Frontal cortex (tissue), 4 donors: ENCODE data around the gene IL13RA1. TPM values are rescaled to one million over a fixed set of nuclear protein-coding genes. Genes with fewer than 3 reads are reported as not detected.
"Not testable (repeated sequence)": the region's sequence is repeated elsewhere in the genome, so short reads cannot be mapped to it uniquely, and the experiment has no call there.

Experiments
- DNase-seq, 2 donors: peaks; one replicate each; pipeline ENCODE4 v3.0.0; 2012; ENCODE audit warnings: low spot score in 2 of 2
- FAIRE-seq: peaks from 2 replicates; lab custom pipeline; 2012; peaks lifted over from hg19 to GRCh38; lab: Jason Lieb, UNC
- total RNA-seq: library from RNA; depleted of rRNA; stranded (reverse); fragments of >200 nt; gene quantifications from one replicate; pipeline ENCODE4 v1.2.3, GENCODE V29; 2014
- donor health status: control.
- donor health status: control.
- donor health status: control.

IL13RA1 gene
- total RNA-seq, result 2.9 TPM

- peak; percentile 52 for DNase-seq
- FAIRE-seq, result no peak
Observed at GRCh38 chrX:118726887-118727685, at the start of gene IL13RA1. IL13RA1 (plus strand) TSS chrX:118727606; CDS start chrX:118727639, 33 bp downstream.

- DNase-seq, result no peak
- FAIRE-seq, result no peak
Observed at GRCh38 chrX:118679290-118679689, 48.1 kb upstream of the IL13RA1 start.

GRCh38 chrX:118682258-118683014, 45.0 kb upstream of the IL13RA1 start:
- FAIRE-seq (no peak), DNase-seq (no peak)

GRCh38 chrX:118685393-118685792, 42.0 kb upstream of the IL13RA1 start:
- DNase-seq (no peak), FAIRE-seq (no peak)

DNA sequence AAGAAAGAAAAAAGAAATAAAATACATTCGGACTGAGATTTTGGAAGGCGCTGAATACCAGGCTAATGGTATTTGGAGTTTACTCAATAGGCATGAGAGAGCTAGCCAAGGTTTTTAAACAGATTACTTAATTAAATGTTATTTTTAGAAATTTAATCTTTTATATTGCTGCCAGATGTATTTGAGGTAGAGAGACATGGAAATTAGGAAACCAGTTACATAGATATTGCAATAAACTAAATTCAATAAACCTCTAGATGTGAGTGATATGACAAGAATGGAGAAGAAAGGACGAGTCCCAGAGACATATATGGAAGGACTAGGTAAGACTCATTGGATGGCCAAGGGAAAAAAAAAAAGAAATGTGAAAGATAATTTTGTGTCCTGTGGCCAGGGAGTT, 38.5 kb upstream of the IL13RA1 start:
- DNase-seq (no peak), FAIRE-seq (no peak)

- no peak for FAIRE-seq
- DNase-seq, result no peak
Observed at GRCh38 chrX:118693843-118694242, 33.6 kb upstream of the IL13RA1 start.

- DNase-seq (no peak), FAIRE-seq (no peak)
Observed at GRCh38 chrX:118694638-118695037, 32.8 kb upstream of the IL13RA1 start.

DNA sequence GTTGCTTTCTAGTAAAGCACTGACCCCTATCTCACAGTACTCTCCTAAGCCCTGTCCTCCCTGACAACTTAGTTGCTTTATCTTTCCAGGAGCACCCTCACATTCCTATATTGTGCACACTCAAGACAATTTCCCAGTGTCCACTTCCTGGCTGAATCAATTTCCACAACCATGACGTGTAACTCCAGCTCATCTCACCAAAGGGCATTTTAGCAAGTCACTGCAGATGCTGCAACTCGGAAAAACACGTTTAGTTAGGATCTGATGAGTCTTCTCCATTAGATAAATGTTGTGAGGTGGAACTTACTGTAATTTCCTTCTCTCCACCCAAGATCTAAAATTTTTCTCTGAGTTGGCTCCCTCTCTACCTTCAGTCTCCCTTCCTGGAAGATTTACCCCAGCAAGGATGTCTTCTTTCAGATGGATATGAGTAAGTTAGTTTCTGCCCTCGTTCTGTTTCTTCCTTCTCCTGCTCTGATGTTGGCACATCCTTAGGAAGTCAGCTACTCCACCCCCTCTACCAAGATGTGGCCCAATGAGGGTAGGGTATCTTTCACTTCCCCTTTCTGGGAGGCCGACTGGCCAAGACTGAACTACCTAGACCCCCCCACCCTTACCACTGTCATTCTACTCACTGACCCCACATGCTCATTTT, 28.8 kb upstream of the IL13RA1 start:
- DNase-seq (no peak), FAIRE-seq (no peak)

- DNase-seq, result no peak
- no peak for FAIRE-seq
Observed at GRCh38 chrX:118702741-118703140, 24.7 kb upstream of the IL13RA1 start.

- FAIRE-seq, result no peak
Observed at GRCh38 chrX:118706681-118707080, 20.7 kb upstream of the IL13RA1 start.

DNA sequence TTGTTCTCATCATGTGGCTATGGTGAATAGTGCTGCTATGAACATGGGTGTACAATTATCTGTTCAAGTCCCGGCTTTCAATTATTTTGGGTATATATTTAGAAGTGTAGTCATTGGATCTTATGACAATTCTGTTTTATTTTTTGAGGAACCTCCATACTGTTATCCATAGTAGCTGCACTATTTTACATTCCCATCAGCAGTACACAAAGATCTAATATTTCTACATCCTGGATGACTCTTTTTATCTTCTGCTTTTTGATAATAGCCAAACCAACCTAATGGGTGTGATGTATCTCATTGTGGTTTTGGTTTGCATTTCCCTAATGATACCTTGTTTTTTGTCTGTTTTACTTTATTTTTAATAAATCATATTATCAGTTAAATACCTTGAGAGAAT, 12.9 kb upstream of the IL13RA1 start:
- FAIRE-seq (no peak), DNase-seq (no peak)

More at GRCh38 chrX:118706681-118707080, 20.7 kb upstream of the IL13RA1 start:
- no peak for DNase-seq

DNA sequence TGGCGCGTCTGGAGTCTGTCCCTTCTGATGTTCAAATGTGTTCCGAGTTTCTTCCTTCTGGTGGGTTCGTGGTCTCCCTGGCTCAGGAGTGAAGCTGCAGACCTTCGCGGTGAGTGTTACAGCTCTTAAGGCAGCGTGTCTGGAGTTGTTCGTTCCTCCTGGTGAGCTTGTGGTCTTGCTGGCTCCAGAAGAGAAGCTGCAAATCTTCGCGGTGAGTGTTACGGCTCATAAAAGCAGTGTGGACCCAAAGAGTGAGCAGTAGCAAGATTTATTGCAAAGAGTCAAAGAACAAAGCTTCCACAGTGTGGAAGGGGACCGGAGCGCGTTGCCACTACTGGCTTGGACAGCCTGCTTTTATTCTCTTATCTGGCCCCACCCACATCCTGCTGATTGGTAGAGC, 11.5 kb upstream of the IL13RA1 start:
- not testable (repeated sequence) for DNase-seq, FAIRE-seq

DNA sequence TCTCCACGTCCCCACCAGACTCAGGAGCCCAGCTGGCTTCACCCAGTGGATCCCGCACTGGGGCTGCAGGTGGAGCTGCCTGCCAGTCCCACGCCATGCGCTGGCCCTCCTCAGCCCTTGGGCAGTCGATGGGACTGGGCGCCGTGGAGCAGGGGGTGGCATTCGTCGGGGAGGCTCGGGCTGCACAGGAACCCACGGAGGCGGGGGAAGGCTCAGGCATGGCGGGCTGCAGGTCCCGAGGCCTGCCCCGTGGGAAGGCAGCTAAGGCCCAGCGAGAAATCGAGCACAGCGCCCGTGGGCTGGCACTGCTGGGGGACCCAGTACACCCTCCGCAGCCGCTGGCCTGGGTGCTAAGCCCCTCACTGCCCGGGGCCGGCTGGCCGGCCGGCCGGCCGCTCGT, 10.6 kb upstream of the IL13RA1 start:
- not testable (repeated sequence) for FAIRE-seq, DNase-seq

DNA sequence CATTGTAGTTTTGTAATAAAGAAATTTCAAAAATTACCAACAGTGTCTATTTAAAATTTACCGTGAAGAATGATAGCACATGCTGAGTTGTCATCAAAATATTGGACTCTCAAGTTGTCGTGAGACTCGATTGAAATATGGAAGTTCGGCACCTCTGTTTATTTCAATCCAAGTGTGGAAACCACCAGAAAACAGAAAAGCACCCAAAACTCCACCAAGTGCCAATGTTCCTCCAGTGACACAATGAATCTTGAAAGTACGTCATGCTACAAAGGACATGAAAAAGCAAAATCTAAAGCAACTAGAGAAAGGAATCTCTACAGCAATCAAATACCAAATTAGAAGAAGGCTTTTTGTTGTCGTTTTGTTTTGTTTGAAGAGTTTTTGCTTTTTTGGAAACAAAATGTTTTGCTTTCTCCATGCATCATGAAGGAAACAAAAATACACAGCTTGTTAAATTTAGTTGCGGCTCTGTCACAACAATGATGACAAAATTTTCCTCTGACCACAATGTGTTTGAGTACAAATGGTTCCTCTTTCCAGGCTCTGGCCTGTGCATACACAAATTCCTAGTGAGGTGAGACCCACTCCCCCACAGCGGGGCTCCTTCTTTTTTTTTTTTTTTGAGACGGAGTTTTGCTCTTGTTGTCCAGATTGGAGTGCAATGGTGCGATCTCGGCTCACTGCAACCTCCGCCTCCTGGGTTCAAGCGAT, 9.6 kb upstream of the IL13RA1 start:
- DNase-seq, result no peak
- FAIRE-seq, result no peak

DNA sequence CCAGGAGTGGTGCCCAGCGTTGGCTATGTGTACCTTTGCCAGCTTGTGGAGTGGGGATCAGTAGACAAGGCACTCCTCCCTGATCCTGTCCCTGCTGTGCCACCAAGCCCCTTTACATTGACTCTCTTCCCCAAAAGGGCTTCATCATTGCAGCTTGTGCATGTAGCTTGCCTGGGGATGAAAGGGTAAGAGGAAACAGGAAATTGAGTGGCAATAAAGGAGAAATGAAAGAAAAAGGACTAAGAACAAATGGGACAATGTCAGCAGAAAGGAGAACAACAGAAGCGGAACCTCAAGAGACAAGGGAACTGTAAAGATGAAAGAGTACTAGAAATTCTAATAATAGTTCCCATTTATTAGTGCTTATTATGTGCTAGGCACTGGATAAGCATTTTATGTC, 8.7 kb upstream of the IL13RA1 start:
- DNase-seq, result no peak
- FAIRE-seq, result no peak

DNA sequence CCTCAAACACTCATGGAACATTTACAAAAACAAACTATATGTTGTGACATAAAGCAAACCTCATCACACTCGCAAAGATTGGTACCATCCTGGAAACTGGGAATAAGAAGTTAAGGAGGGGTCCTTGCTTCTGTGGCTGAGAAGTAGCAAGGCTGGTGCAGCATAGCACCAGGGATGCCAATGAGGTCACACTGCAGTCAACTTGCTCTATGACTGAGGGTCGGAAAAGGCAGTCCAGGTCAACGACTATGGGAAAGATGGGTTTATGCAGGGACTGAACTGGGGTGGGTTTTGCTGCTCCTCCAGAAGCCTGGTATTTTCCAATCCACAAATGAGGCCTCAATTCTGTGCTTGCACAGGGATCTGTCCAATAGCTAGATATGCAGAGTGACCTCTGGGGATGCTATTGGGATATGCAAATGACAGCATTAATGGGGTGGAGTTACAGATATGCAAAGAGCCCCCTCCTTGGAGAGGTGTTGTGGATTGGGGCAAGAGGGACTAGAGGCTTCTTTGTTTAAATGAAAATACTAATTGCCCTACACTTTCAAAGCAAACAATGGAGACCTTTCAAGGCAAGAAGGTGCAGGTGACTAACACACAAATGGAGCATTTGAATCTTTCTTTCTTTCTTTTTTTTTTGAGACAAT, 7.2 kb upstream of the IL13RA1 start:
- FAIRE-seq, result no peak
- DNase-seq, result no peak

GRCh38 chrX:118723376-118723775, 4.0 kb upstream of the IL13RA1 start:
- FAIRE-seq, result no peak

GRCh38 chrX:118724365-118724764, 3.0 kb upstream of the IL13RA1 start:
- DNase-seq, result no peak
- FAIRE-seq, result no peak

More at GRCh38 chrX:118723376-118723775, 4.0 kb upstream of the IL13RA1 start:
- DNase-seq, result no peak

- FAIRE-seq (no peak), DNase-seq (no peak)
Observed at GRCh38 chrX:118724775-118725174, 2.6 kb upstream of the IL13RA1 start.
